ENCODE measurements around the gene RASA3. TPM values are rescaled to one million over a fixed set of nuclear protein-coding genes. Genes with fewer than 3 reads are reported as not detected.

RASA3 gene
- total and polyA plus RNA-seq, 10 of the 15 experiments (the other 5 are each of a cell fraction or from before 2014, with no cell fraction given), result 0.79 to 33.9 (median 17.6) TPM

GRCh38 chr13:113951246-113951999, 181.0 kb downstream of the RASA3 start (continued):
- no peak for TF ChIP-seq IRF4 (IDR thresholded peaks at IDR 0.05; ENCODE audit: low read depth, low read length)
- TF ChIP-seq MEF2B (IDR thresholded peaks at IDR 0.05; ENCODE audit: partially characterized antibody, poor library complexity, severe bottlenecking), result no peak
- no peak for TF ChIP-seq MXI1 (IDR thresholded peaks at IDR 0.05; ENCODE audit: low read depth, low read length)

GRCh38 chr13:113950451-113951245, 181.8 kb downstream of the RASA3 start:
- no peaks in the 10 kb centered on the region; the same call in 2 of the 3 replicates for H3K9me3 ChIP-seq (replicated peaks; ENCODE audit: control insufficient read depth, insufficient read depth, low read length)
- H3K4me3 ChIP-seq, result no peak overlapping the region
- 31% methylated on average over 20 of the region's 24 CpGs for WGBS (ENCODE audit: insufficient coverage, insufficient replicate concordance, low lambda C conversion rate, missing lambda C conversion rate)
- H3K4me1 ChIP-seq (ENCODE audit: control insufficient read depth, insufficient read depth, low read length), result no peaks in the 10 kb centered on the region
- no peak overlapping the region for H2AFZ ChIP-seq (ENCODE audit: control insufficient read depth, low read depth, low read length)
- ChIA-PET RAD21 (ENCODE audit: unreplicated experiment) (no interaction called here), SMC1A (ENCODE audit: uncharacterized antibody, unreplicated experiment) (no interaction called here), CTCF (no interaction called here), POLR2A (no interaction called here)
- H3K27ac ChIP-seq (ENCODE audit: control insufficient read depth, insufficient read depth), result no peak overlapping the region
- peak; percentile 50 for ATAC-seq
- no peaks in the 10 kb centered on the region for H3K27me3 ChIP-seq (replicated peaks in 1 of 2; ENCODE audit: control insufficient read depth in 2 of 2, insufficient read depth in 2 of 2, low read length in 1 of 2)
- H4K20me1 ChIP-seq (ENCODE audit: control insufficient read depth, insufficient read depth), result no peaks in the 10 kb centered on the region
- FAIRE-seq, result no peak
- H3K79me2 ChIP-seq (ENCODE audit: control insufficient read depth, insufficient read depth, low read length), result no peaks in the 10 kb centered on the region
- intact Hi-C loops (cut with micrococcal nuclease; ENCODE audit: unreplicated experiment), result loop anchor here (1.0 kb wide), 1 partner anchor 276 kb away; no protein-coding TSS in a partner anchor
- no peak for TF ChIP-seq BCL3 (IDR thresholded peaks at IDR 0.05; ENCODE audit: borderline replicate concordance, insufficient read depth, low read depth, low read length, poor library complexity, severe bottlenecking)
- TF ChIP-seq ZNF592 (IDR thresholded peaks at IDR 0.05), result no peak
- no peak for TF ChIP-seq CBX5 (IDR thresholded peaks at IDR 0.05; ENCODE audit: low read depth)
- TF ChIP-seq KLF5 (IDR thresholded peaks at IDR 0.05; ENCODE audit: partially characterized antibody), result no peak
- TF ChIP-seq NR2F1 (conservative IDR thresholded peaks at IDR 0.05), result no peak
- TF ChIP-seq HDAC2 (IDR thresholded peaks at IDR 0.05), result no peak
- H3K36me3 ChIP-seq (ENCODE audit: control insufficient read depth in 2 of 2, insufficient read depth in 2 of 2, low read length in 1 of 2), result no peaks in the 10 kb centered on the region
- no peak overlapping the region for H3K9ac ChIP-seq (ENCODE audit: control insufficient read depth, insufficient read depth, low read length)
- in situ Hi-C loops (cut with MboI), result no loop called here
- H3K4me2 ChIP-seq (ENCODE audit: control insufficient read depth, insufficient read depth), result no peak overlapping the region
- no peak for DNase-seq (ENCODE audit: low read depth, low spot score)
- BruUV-seq (replicated peaks), result no TSS peak

Measured in GM12878 (cell line).